Measurements from ENCODE around the gene ALDH8A1.

The ALDH8A1 gene

DNA sequence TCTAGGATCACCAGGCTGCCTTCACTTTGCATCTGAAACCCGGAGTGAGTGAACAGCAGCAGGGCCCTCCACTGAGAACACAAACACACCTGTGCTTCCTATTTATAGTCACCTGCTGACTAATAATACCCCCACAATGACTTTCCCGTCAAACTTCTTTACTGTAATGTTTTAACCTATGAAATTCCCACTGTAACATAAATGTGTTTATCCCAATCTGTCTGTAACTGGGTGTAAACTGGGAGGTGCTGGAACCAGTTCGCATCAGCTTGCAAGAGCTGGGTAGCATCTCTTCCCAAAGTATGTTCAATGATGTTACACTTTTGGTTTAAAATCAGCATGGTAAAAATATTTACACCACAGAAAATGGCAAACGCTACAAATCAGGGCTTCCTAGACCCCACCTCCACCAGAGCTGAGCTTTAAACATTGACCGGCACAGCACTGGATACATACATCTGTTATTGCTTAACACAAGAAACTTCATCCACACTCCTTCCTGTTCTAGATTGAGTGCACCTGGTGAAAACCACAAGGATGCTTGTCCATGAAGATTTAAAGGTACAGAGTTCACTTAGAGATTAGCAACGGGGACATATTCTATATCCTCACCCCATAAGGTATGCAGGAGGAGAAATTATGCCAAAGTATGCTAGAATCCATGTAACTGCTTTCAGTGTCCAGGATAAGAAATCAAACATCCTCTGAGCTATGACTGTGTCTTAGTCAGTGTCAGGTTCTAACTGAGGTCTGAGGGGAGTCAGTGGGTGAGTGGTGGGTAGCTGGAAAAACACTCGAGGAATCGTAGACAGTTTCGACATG lies 79.0 kb downstream of the ALDH8A1 start:
- DNase-seq (ENCODE audit: low read depth in 2 of 2) = peak; percentile 71 to 78

DNA sequence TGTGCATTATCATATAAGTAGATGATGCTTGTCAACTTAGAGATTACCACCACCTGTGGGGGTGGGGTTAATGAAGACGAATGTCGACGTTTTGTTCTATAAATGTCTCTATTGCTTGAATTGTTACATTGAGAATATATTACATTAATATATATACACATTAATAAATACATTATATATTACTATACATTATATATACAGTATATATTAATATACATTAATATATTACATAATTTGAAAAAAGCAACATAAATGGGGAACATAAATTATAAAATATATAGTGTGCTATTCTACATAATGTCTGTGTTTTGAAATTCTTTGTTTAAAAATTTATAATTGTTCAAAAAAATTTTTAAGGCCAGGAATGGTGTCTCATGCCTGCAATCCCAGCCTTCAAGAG lies 81.1 kb downstream of the ALDH8A1 start:
- no peak for DNase-seq (ENCODE audit: low read depth in 2 of 2)
